Stimulated activated naive CD4-positive, alpha-beta T cell (primary cell): Measurements from ENCODE around the gene PARD3B.

Source experiments
- DNase-seq, 6 experiments: peaks; one replicate each; lab custom pipeline; 2025; lab: John Stamatoyannopoulos, UW

The PARD3B gene

GRCh38 chr2:204842068-204842467 lies 296.8 kb downstream of the PARD3B start:
- no peak for DNase-seq

GRCh38 chr2:204842661-204843485 lies 297.6 kb downstream of the PARD3B start:
- no peak for DNase-seq

GRCh38 chr2:204846471-204846870 lies 301.2 kb downstream of the PARD3B start:
- DNase-seq: no peak

- DNase-seq: no peak
Observed at GRCh38 chr2:204849892-204850291, 304.6 kb downstream of the PARD3B start.

GRCh38 chr2:204850581-204850980 lies 305.3 kb downstream of the PARD3B start:
- DNase-seq: no peak

- no peak for DNase-seq
Observed at GRCh38 chr2:204853905-204854304, 308.6 kb downstream of the PARD3B start.

- DNase-seq: no peak
Observed at GRCh38 chr2:204860274-204860673, 315.0 kb downstream of the PARD3B start.

GRCh38 chr2:204862809-204863208 lies 317.5 kb downstream of the PARD3B start:
- DNase-seq: no peak

GRCh38 chr2:204863336-204863735 lies 318.1 kb downstream of the PARD3B start:
- DNase-seq: no peak

- no peak for DNase-seq
Observed at GRCh38 chr2:204869132-204869823, 324.0 kb downstream of the PARD3B start.

- no peak for DNase-seq
Observed at GRCh38 chr2:204870053-204870452, 324.8 kb downstream of the PARD3B start.

- DNase-seq: peak in 3 of 6 experiments; percentile 26 to 62 (median 56)
Observed at GRCh38 chr2:204871231-204871953, 326.1 kb downstream of the PARD3B start.

- DNase-seq: no peak
Observed at GRCh38 chr2:204876311-204876710, 331.0 kb downstream of the PARD3B start.

- DNase-seq: peak in 1 of 6 experiments; percentile 10
Observed at GRCh38 chr2:204877691-204878090, 332.4 kb downstream of the PARD3B start.

- no peak for DNase-seq
Observed at GRCh38 chr2:204880928-204881327, 335.7 kb downstream of the PARD3B start.

- peak in 1 of 6 experiments; percentile 22 for DNase-seq
Observed at GRCh38 chr2:204881655-204882054, 336.4 kb downstream of the PARD3B start.

- peak in 1 of 6 experiments; percentile 5 for DNase-seq
Observed at GRCh38 chr2:204885747-204886146, 340.5 kb downstream of the PARD3B start.

- no peak for DNase-seq
Observed at GRCh38 chr2:204886713-204887112, 341.4 kb downstream of the PARD3B start.

- no peak for DNase-seq
Observed at GRCh38 chr2:204888222-204888621, 342.9 kb downstream of the PARD3B start.

- no peak for DNase-seq
Observed at GRCh38 chr2:204890680-204891079, 345.4 kb downstream of the PARD3B start.

- DNase-seq: no peak
Observed at GRCh38 chr2:204891739-204892138, 346.5 kb downstream of the PARD3B start.

GRCh38 chr2:204892506-204893255 lies 347.4 kb downstream of the PARD3B start:
- DNase-seq: no peak
